HG03066 (cell line): ENCODE results near the gene CAPN3.

Experiments used
- ATAC-seq: cut with Tn5 transposase; IDR thresholded peaks from one replicate; pipeline ENCODE4 v1.9.1; 2021; ENCODE audit warnings: low read depth; ENCODE audit not compliant: unreplicated experiment

The CAPN3 gene

GRCh38 chr15:42448281-42448680 is 89.0 kb downstream of the CAPN3 start:
- no peak for ATAC-seq

DNA sequence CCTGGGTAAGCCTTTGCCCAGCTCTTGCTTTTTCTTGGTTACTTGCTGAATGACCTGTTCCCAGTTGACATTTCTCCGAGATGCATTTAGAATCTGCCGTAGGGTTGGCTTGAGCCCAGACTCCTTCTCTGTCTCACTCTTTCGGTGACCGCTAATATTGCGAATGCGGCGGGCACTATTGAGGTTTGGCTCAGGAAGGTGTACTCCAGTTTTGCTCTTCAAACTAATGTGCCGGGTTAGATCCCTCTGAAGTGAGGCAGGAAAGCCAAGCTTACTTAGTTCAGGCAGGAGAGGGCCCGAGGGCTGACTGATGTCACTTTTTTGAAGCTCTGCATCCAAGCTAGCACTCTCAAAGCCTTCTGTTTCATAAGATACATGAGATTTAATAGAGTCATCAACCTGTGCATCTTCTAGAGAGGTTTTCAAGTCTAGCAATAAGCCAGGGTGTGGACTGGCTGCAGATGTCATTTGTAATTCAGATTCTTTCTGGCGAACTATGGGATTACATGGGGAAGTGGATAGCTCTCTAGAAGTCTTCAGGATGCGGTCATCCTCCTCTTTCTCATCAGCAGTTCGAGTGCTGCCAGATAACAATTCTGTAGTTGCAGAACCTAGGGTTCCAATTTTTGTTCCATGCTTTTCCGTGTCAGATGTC is 90.6 kb downstream of the CAPN3 start:
- ATAC-seq = no peak

DNA sequence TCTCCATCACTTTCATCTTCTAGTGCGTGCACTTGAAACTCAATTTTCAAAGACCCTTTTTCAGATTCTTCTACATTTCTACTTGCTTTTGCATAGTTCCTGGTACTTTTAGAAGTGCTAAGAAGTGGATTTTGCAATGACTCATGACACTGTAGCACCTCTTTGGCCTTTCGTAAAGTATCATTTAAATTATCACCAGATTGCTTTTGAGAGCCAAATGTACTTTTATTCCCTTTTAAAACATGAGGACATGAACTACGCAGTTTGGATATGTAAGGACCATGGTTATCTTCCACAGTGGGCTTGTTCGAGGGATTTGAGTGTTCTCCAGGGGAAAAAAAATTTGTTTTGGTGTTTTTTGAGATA is 91.1 kb downstream of the CAPN3 start:
- ATAC-seq = no peak

GRCh38 chr15:42453826-42454225 is 94.5 kb downstream of the CAPN3 start:
- ATAC-seq = no peak

DNA sequence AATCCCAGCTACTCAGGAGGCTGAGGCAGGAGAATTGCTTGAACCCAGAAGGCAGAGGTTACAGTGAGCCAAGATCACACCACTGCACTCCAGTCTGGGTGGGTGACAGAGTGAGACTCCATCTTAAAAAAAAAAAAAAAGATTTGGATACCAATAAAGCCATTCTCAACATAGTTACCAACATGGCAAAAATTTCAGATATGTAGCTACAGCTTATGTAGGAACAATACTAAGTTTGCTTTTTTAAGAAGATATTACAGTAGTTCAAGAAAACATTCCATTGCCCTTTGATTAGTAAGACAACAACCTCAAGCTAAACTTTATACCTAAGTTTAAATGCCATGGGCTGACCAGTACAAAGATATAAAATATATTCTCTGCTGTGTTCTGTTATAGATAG is 97.2 kb downstream of the CAPN3 start:
- no peak for ATAC-seq

- ATAC-seq = no peak
These were observed 97.7 kb downstream of the CAPN3 start for GRCh38 chr15:42456971-42457370.

DNA sequence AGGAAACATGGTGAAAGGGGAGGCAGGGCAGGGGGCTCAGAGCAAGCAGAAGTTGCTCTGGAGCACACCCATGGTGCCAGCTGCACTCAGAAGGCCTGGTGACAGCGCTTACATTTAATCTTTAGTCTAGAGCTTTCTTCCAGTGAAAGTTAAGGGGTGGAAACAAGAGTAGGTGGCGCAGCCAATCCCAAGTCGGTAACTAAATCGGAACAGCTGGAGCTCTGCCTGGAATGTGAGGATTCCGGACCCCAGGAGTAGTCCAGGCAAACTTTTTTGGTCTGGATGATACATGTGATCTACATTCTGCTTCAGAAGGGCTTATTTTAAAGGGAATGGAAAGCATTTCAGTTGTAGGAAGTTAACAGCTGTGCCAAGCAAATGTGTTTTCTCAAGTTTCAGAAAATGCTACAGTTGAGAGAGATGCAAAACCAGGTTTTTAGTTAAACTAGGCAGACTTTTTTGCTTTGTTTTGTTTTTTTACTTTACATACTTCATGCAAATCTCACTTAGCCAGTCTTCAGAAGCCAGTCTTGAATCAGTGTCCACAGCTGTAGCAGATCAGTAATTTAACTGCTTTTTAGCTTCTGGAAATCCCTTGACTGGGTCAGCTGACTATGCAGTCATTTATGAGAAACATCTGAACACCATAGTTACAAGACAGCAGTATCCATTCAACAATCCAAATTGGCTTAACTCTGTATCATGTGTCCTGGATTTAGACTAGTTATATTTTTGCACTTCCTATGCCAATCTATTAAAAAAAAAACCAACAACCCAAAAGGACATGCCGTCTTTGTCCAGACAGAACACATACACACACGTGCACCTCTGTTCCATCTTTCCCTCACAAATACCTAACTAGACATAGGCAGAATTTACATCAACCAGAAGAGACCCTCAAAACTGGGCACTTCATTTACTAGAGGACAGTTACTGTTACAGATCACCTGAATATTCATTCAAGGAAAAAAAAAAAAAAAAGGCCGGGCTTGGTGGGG is 98.4 kb downstream of the CAPN3 start:
- peak; percentile 70 for ATAC-seq

DNA sequence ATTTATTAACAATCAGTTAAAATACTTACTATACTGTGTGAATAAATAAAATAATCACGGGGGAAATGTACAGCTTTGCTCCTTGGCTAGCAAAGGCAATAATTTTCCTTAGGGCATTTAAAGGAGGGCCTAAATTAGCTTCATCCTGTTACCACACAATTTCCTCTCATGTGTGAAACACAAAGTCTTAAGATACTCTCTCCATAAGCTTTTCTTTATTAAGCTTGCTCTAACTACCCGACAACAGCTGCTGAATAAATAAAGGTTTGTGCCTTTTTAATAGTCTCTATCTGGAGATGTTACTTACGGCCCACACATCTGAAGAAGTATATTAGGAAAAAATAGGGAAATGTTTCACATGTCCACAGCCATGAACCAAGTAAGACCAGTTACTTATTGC is 102.0 kb downstream of the CAPN3 start:
- no peak for ATAC-seq
